Naive thymus-derived CD4-positive, alpha-beta T cell (primary cell): ENCODE data around the gene METTL21A. TPM values are rescaled to one million over a fixed set of nuclear protein-coding genes. Genes with fewer than 3 reads are reported as not detected.

Experiments
- ATAC-seq: fragments of 150-1000 bp; cut with Tn5 transposase; 2 replicates; pipeline ENCODE4 v1.10.0; 2021; ENCODE audit warnings: mild to moderate bottlenecking, moderate library complexity
- CTCF ChIA-PET: fragments of 350-600 bp; sonication (Branson Sonifier 250); formaldehyde crosslinking; loops from one replicate; lab custom pipeline; 2021; ENCODE audit warnings: antibody characterized with exemption; lab: Charles Lee
- POLR2A ChIA-PET: fragments of 350-600 bp; sonication (Branson Sonifier 250); formaldehyde crosslinking; loops from one replicate; lab custom pipeline; 2021; ENCODE audit warnings: antibody characterized with exemption, inconsistent platforms; lab: Charles Lee
- DNase-seq, 9 donors: peaks; one replicate each; pipeline versions ENCODE4 v3.0.0 to v3.0.0-alpha.2; 2020 to 2022; ENCODE audit warnings: mixed read lengths in 1 of 9
- H3K27ac ChIP-seq: one replicate; pipeline ENCODE4 v1.7.0; 2013; ENCODE audit warnings: mild to moderate bottlenecking, low read depth, low read length, moderate library complexity
- H3K27me3 ChIP-seq, 2 donors: one replicate each; pipeline ENCODE4 v1.7.0; 2013; ENCODE audit warnings: low read length in 2 of 2, mild to moderate bottlenecking in 2 of 2, moderate library complexity in 2 of 2; ENCODE audit not compliant: control insufficient read depth in 2 of 2, insufficient read depth in 2 of 2
- H3K36me3 ChIP-seq, 3 experiments: 1 replicate in 2 of 3; 2 replicates in 1 of 3; pipeline ENCODE4 v1.7.0; 2013; ENCODE audit warnings: low read length in 3 of 3, mild to moderate bottlenecking in 3 of 3, moderate library complexity in 1 of 3; ENCODE audit not compliant: insufficient read depth in 3 of 3, control insufficient read depth in 2 of 3
- H3K4me1 ChIP-seq, 2 donors: one replicate each; pipeline ENCODE4 v1.7.0; 2013; ENCODE audit warnings: low read length in 2 of 2, mild to moderate bottlenecking in 2 of 2, moderate library complexity in 1 of 2; ENCODE audit not compliant: control insufficient read depth in 2 of 2, insufficient read depth in 2 of 2
- H3K4me3 ChIP-seq: 2 replicates; pipeline ENCODE4 v1.7.0; 2013; ENCODE audit warnings: mild to moderate bottlenecking, low read length
- H3K9me3 ChIP-seq, 3 experiments: 1 replicate in 2 of 3; 2 replicates in 1 of 3; pipeline ENCODE4 v1.7.0; 2013; ENCODE audit warnings: low read length in 3 of 3; ENCODE audit not compliant: control insufficient read depth in 2 of 3
- H3K27ac Mint-ChIP-seq, 9 donors: one replicate each; pipeline ENCODE4 v1.8.0; 2020 to 2022; ENCODE audit warnings: mixed read lengths in 9 of 9, mild to moderate bottlenecking in 8 of 9, moderate library complexity in 5 of 9, inconsistent platforms in 2 of 9
- H3K27me3 Mint-ChIP-seq, 5 donors: one replicate each; pipeline ENCODE4 v1.8.0; 2021 to 2022; ENCODE audit warnings: mixed read lengths in 5 of 5, mild to moderate bottlenecking in 1 of 5
- H3K36me3 Mint-ChIP-seq, 5 donors: one replicate each; pipeline ENCODE4 v1.8.0; 2020 to 2022; ENCODE audit warnings: mixed read lengths in 5 of 5, mild to moderate bottlenecking in 3 of 5, inconsistent platforms in 1 of 5
- H3K4me1 Mint-ChIP-seq, 7 donors: one replicate each; pipeline ENCODE4 v1.8.0; 2020 to 2022; ENCODE audit warnings: mixed read lengths in 7 of 7, mild to moderate bottlenecking in 3 of 7, inconsistent platforms in 1 of 7
- H3K4me3 Mint-ChIP-seq, 10 donors: one replicate each; pipeline ENCODE4 v1.8.0; 2020 to 2022; ENCODE audit warnings: mild to moderate bottlenecking in 10 of 10, mixed read lengths in 10 of 10, moderate library complexity in 6 of 10, inconsistent platforms in 2 of 10
- H3K9me3 Mint-ChIP-seq, 11 donors: one replicate each; pipeline ENCODE4 v1.8.0; 2020 to 2022; ENCODE audit warnings: mixed read lengths in 11 of 11, mild to moderate bottlenecking in 4 of 11, inconsistent platforms in 1 of 11, moderate library complexity in 1 of 11
- intact Hi-C, 2 donors: fragments of 100-400 bp; cut with micrococcal nuclease; formaldehyde crosslinking; loops; one replicate each; pipeline ENCODE4 v1.15.1; 2023
- polyA plus RNA-seq, 2 donors: library from polyadenylated mRNA; unstranded; fragments of 300-500 nt; fragmentation: Illumina TruSeq; gene quantifications; one replicate each; pipeline ENCODE4 v1.2.3, GENCODE V29; 2021
- total RNA-seq, 6 experiments: library from RNA in 5 of 6; stranded (reverse) in 5 of 6; gene quantifications; 1 replicate in 5 of 6; 2 replicates in 1 of 6; pipeline ENCODE4 v1.2.3 and lab custom pipeline; 2021 to 2026

METTL21A gene
- total and polyA plus RNA-seq, 7 experiments from 2014 or later = 14.6 to 40.2 (median 19.8) TPM

DNA sequence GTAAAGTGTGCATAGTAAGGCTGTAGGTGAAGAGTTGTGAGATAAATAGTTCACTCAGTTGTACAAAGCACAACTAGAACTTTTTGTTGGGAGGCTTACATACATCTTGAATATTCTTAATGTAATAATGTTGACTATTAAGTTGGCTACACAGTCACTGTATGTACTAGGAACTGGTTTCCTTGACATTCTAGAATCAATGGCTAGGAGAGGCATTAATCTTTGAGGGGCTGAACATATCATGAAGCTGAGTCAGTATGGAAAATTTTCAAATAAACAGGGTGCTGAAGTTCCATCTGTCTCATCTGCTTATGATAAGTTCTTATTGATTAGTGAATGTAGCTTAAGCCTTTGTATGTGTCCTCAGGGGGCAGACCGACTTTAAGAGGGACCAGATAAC, 23.4 kb downstream of the METTL21A start:
- Mint-ChIP-seq H3K4me1 (peaks cover 4 to 46% (median 26%) of the 10 kb centered on the region in 7 donors), H3K4me3 (no peak overlapping the region), H3K36me3 (peaks cover 0 to 35% (median 9%) of the 10 kb centered on the region in 5 donors), H3K9me3 (no peaks in the 10 kb centered on the region), H3K27ac (peak overlapping the region in 6 of 9 donors; percentile 10 to 84 (median 66)), H3K27me3 (no peaks in the 10 kb centered on the region)
- H3K4me3 ChIP-seq = no peak overlapping the region
- ATAC-seq (no peak), DNase-seq (no peak)
- H3K27me3 ChIP-seq = no peaks in the 10 kb centered on the region
- peaks cover 0 to 9% (median 0%) of the 10 kb centered on the region in 3 experiments for H3K36me3 ChIP-seq
- no peaks in the 10 kb centered on the region for H3K9me3 ChIP-seq
- H3K4me1 ChIP-seq = peaks cover 0 to 3% of the 10 kb centered on the region in 2 donors
- CTCF ChIA-PET = interaction anchor here (0.6 kb wide), 1 partner anchor 12 kb away, joined by 3 read pairs; no protein-coding TSS in a partner anchor
- no peak overlapping the region for H3K27ac ChIP-seq
- intact Hi-C loops = no loop called here
- POLR2A ChIA-PET = no interaction called here

DNA sequence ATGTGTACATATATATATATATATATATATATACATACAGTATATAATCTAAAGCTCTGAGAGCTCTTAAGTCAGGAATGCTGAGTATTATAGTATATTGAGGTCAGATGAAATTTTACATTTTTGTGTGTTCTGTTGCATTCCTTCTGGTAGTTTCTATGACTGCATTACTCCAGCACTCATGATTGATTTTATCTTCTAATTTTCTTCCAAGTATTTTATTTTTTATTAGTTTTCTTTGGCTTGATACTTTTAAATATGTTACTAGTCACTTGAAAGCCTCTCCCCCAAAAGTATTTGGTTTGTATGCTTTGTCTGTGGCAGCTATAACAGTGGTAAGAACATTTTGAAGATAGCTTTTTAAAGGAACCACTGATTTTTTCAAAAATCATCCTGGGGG, 25.0 kb downstream of the METTL21A start:
- no peak for DNase-seq
- Histone ChIP-seq H3K27me3 (no peaks in the 10 kb centered on the region), H3K36me3 (peaks cover 0 to 9% (median 5%) of the 10 kb centered on the region in 3 experiments), H3K4me3 (no peak overlapping the region), H3K27ac (no peak overlapping the region), H3K4me1 (peaks cover 0 to 3% of the 10 kb centered on the region in 2 donors), H3K9me3 (no peaks in the 10 kb centered on the region)
- Mint-ChIP-seq H3K27ac (peak overlapping the region in 5 of 9 donors; percentile 17 to 81 (median 34)), H3K4me3 (no peak overlapping the region), H3K4me1 (peaks cover 4 to 46% (median 25%) of the 10 kb centered on the region in 7 donors), H3K27me3 (no peaks in the 10 kb centered on the region), H3K9me3 (no peaks in the 10 kb centered on the region), H3K36me3 (peaks cover 0 to 34% (median 10%) of the 10 kb centered on the region in 5 donors)
- ATAC-seq = no peak
- intact Hi-C loops = no loop called here
- CTCF ChIA-PET = no interaction called here
- POLR2A ChIA-PET = interaction anchor here (1.2 kb wide), 1 partner anchor 27 kb away, joined by 3 read pairs; no protein-coding TSS in a partner anchor

- DNase-seq (no peak), ATAC-seq (no peak)
- Mint-ChIP-seq H3K4me1 (peaks cover 4 to 47% (median 25%) of the 10 kb centered on the region in 7 donors), H3K4me3 (no peak overlapping the region), H3K27me3 (no peaks in the 10 kb centered on the region), H3K9me3 (no peaks in the 10 kb centered on the region), H3K36me3 (peaks cover 0 to 30% (median 10%) of the 10 kb centered on the region in 5 donors), H3K27ac (peak overlapping the region in 6 of 9 donors; percentile 1 to 58 (median 40))
- no peak overlapping the region for H3K4me3 ChIP-seq
- intact Hi-C loops = no loop called here
- no peak overlapping the region for H3K27ac ChIP-seq
- ChIA-PET CTCF (no interaction called here), POLR2A (interaction anchor here (1.2 kb wide), 1 partner anchor 27 kb away, joined by 3 read pairs; no protein-coding TSS in a partner anchor)
- H3K4me1 ChIP-seq = peaks cover 0 to 3% of the 10 kb centered on the region in 2 donors
- H3K27me3 ChIP-seq = no peaks in the 10 kb centered on the region
- peaks cover 0 to 9% (median 6%) of the 10 kb centered on the region in 3 experiments for H3K36me3 ChIP-seq
- no peaks in the 10 kb centered on the region for H3K9me3 ChIP-seq
These were observed 25.6 kb downstream of the METTL21A start for GRCh38 chr2:207599636-207600035.

DNA sequence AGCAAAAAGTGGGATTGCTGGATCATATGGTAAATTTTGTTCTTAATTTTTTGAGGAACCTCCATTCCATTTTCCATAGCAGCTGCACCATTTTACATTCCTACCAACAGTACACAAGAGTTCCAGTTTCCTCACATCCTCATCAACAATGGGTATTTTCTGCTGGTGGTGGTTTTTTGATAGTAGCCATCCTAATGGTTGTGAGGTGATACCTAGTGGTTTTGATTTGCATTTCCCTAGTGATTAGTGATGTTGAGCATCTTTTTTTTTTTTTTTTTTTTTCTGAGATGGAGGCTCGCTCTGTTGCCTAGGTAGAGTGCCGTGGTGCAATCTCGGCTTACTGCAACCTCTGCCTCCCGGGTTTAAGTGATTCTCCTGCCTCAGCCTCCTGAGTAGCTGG, 30.5 kb downstream of the METTL21A start:
- no peak for DNase-seq
- Histone ChIP-seq H3K4me1 (peaks cover 0 to 3% of the 10 kb centered on the region in 2 donors), H3K9me3 (peaks cover 0 to 6% (median 0%) of the 10 kb centered on the region in 3 experiments), H3K27me3 (no peaks in the 10 kb centered on the region), H3K4me3 (no peak overlapping the region), H3K27ac (no peak overlapping the region), H3K36me3 (peaks cover under 1 to 30% (median 9%) of the 10 kb centered on the region in 3 experiments)
- ATAC-seq = no peak
- intact Hi-C loops = no loop called here
- Mint-ChIP-seq H3K27me3 (no peaks in the 10 kb centered on the region), H3K4me1 (peaks cover 2 to 18% (median 11%) of the 10 kb centered on the region in 7 donors), H3K36me3 (peaks cover 5 to 62% (median 47%) of the 10 kb centered on the region in 5 donors), H3K4me3 (no peak overlapping the region), H3K9me3 (peaks cover 0 to 32% (median 9%) of the 10 kb centered on the region in 11 donors), H3K27ac (peak overlapping the region in 3 of 9 donors; percentile 5 to 28 (median 24))
- POLR2A ChIA-PET = interaction anchor here (1.8 kb wide), 1 partner anchor 64 kb away, joined by 4 read pairs; no protein-coding TSS in a partner anchor
- CTCF ChIA-PET = no interaction called here

GRCh38 chr2:207594264-207594663, 30.9 kb downstream of the METTL21A start:
- Histone ChIP-seq H3K9me3 (peaks cover 0 to 6% (median 0%) of the 10 kb centered on the region in 3 experiments), H3K36me3 (peaks cover 5 to 31% (median 9%) of the 10 kb centered on the region in 3 experiments), H3K27me3 (no peaks in the 10 kb centered on the region), H3K4me3 (no peak overlapping the region), H3K27ac (no peak overlapping the region), H3K4me1 (peaks cover 0 to 3% of the 10 kb centered on the region in 2 donors)
- no peak for DNase-seq
- POLR2A ChIA-PET = interaction anchor here (1.3 to 1.8 kb wide), 3 partner anchors 11 to 63 kb away, joined by 3 to 4 read pairs (median 3); no protein-coding TSS in a partner anchor
- peak overlapping the region in 3 of 9 donors; percentile 5 to 67 (median 24) for H3K27ac Mint-ChIP-seq
- peaks cover 10 to 62% (median 52%) of the 10 kb centered on the region in 5 donors for H3K36me3 Mint-ChIP-seq
- H3K9me3 Mint-ChIP-seq = peaks cover 0 to 37% (median 11%) of the 10 kb centered on the region in 11 donors
- H3K4me1 Mint-ChIP-seq = peaks cover 3 to 16% (median 11%) of the 10 kb centered on the region in 7 donors
- ATAC-seq = no peak
- intact Hi-C loops = no loop called here
- H3K27me3 Mint-ChIP-seq = no peaks in the 10 kb centered on the region
- peak overlapping the region in 1 of 10 donors; percentile 38 for H3K4me3 Mint-ChIP-seq
- CTCF ChIA-PET = no interaction called here

DNA sequence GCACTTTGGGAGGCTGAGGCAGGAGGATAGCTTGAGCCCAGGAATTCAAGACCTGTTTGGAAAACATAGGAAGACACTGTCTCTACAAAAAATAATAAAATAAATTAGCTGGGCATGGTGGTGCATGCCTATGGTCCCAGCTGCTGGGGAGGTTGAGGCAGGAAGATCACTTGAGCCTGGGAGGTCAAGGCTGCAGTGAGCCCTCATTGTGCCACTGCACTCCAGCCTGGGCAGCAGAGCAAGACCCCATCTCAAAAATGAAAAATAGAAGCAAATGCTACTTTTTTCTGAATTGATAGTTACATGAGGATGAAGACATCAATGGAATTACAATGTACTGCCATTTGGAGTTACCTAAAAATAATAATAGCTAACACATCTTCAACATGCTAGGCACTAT, 31.9 kb downstream of the METTL21A start:
- Mint-ChIP-seq H3K4me3 (no peak overlapping the region), H3K27me3 (no peaks in the 10 kb centered on the region), H3K36me3 (peaks cover 13 to 72% (median 59%) of the 10 kb centered on the region in 5 donors), H3K9me3 (peaks cover 0 to 38% (median 11%) of the 10 kb centered on the region in 11 donors), H3K27ac (peak overlapping the region in 1 of 9 donors; percentile 51), H3K4me1 (peaks cover 6 to 23% (median 15%) of the 10 kb centered on the region in 7 donors)
- H3K4me3 ChIP-seq = no peak overlapping the region
- peaks cover 0 to 3% of the 10 kb centered on the region in 2 donors for H3K4me1 ChIP-seq
- no peaks in the 10 kb centered on the region for H3K27me3 ChIP-seq
- ATAC-seq (no peak), DNase-seq (no peak)
- peaks cover 6 to 35% (median 9%) of the 10 kb centered on the region in 3 experiments for H3K36me3 ChIP-seq
- intact Hi-C loops = no loop called here
- H3K9me3 ChIP-seq = peaks cover 0 to 6% (median 0%) of the 10 kb centered on the region in 3 experiments
- ChIA-PET CTCF (interaction anchor here (0.5 kb wide), 1 partner anchor 15 kb away, joined by 3 read pairs; no protein-coding TSS in a partner anchor), POLR2A (interaction anchor here (0.7 to 1.4 kb wide), 4 partner anchors 10 to 60 kb away, joined by 3 to 5 read pairs (median 3); partner anchors contain the start of gene METTL21A)
- H3K27ac ChIP-seq = no peak overlapping the region
